Activated CD4-positive, alpha-beta memory T cell treated with anti-CD3 and anti-CD28 coated beads for 36 hours (primary cell): ENCODE measurements around the gene BTBD2. TPM values are rescaled to one million over a fixed set of nuclear protein-coding genes. Genes with fewer than 3 reads are reported as not detected.
"Not testable (repeated sequence)": the region's sequence is repeated elsewhere in the genome, so short reads cannot be mapped to it uniquely, and the experiment has no call there.

ENCODE experiments used
- CTCF ChIA-PET: fragments of 350-600 bp; sonication (Branson Sonifier 250); formaldehyde crosslinking; loops from one replicate; lab custom pipeline; 2021; ENCODE audit warnings: antibody characterized with exemption, inconsistent platforms; lab: Charles Lee
- POLR2A ChIA-PET: fragments of 350-600 bp; sonication (Branson Sonifier 250); formaldehyde crosslinking; loops from one replicate; lab custom pipeline; 2021; ENCODE audit warnings: antibody characterized with exemption; lab: Charles Lee
- DNase-seq: peaks from one replicate; pipeline ENCODE4 v3.0.0-alpha.2; 2020
- H3K27ac Mint-ChIP-seq: one replicate; pipeline ENCODE4 v1.8.0; 2021; ENCODE audit warnings: mixed read lengths
- H3K27me3 Mint-ChIP-seq: one replicate; pipeline ENCODE4 v1.8.0; 2021; ENCODE audit warnings: mixed read lengths
- H3K36me3 Mint-ChIP-seq: one replicate; pipeline ENCODE4 v1.8.0; 2021; ENCODE audit warnings: mixed read lengths
- H3K4me1 Mint-ChIP-seq: one replicate; pipeline ENCODE4 v1.8.0; 2021; ENCODE audit warnings: low read depth, mixed read lengths
- H3K4me3 Mint-ChIP-seq: one replicate; pipeline ENCODE4 v1.8.0; 2021; ENCODE audit warnings: mild to moderate bottlenecking, mixed read lengths
- H3K9me3 Mint-ChIP-seq: one replicate; pipeline ENCODE4 v1.8.0; 2021; ENCODE audit warnings: mixed read lengths
- intact Hi-C: fragments of 100-400 bp; cut with micrococcal nuclease; formaldehyde crosslinking; loops from one replicate; pipeline ENCODE4 v1.15.1; 2023
- total RNA-seq, 2 experiments: library from RNA; stranded (reverse); gene quantifications; one replicate each; pipeline ENCODE4 v1.2.3, GENCODE V29; 2021

The BTBD2 gene
- total RNA-seq, 2 experiments from 2014 or later: 37.3 to 42.9 TPM

DNA sequence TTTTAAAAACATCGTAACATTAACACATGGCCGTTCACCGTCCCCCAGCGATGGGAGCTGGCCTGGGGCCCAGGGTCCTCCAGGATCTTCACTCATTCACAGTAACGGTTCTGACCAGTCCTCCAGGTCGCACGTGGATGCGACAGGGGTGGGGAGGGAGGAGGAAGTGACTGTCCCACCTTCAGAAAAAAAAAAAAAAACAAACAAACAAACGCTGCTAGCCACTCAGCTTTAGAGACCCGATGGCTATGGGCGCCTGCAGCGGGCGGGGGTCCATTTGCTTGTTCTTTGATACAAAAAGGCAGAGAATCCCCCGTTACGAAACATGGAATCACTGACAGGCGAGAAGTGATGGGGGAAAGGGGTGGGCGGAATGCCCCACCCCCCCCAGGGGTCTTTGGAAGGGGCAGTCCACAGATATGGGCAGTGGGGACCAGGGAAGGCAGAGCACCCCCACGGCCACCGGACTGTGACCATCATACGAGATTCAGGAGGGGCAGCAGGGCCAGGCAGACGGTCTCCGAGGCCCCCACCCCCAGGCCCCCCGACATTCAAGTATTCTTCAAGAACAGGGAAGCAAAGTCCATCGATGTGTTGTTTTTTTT lies 22.2 kb upstream of the BTBD2 start:
- ChIA-PET POLR2A (interaction anchor here (0.7 kb wide), 1 partner anchor 378 kb away, joined by 4 read pairs; no protein-coding TSS in a partner anchor), CTCF (interaction anchor here (0.8 kb wide), 1 partner anchor 140 kb away, joined by 3 read pairs; no protein-coding TSS in a partner anchor)
- H3K36me3 Mint-ChIP-seq: peaks cover 21% of the 10 kb centered on the region

DNA sequence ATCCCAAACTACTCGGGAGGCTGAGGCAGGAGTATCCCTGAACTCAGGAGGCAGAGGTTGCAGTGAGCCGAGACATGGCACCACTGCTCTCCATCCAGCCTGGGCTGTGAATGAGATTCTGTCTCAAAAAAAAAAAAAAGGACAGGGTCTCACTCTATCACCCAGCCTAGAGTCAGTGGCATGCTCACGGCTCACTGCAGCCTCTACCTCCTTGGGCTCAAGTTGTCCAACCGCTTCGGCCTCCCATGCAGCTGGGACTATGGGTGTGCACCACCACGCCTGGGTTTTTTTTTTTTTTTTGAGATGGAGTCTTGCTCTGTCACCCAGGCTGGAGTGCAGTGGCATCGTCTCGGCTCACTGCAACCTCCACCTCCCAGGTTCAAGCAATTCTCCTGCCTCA lies 20.9 kb upstream of the BTBD2 start:
- intact Hi-C loops: loop anchor here (10.0 kb wide), 1 partner anchor 238 kb away; no protein-coding TSS in a partner anchor
- DNase-seq: no peak
- H3K4me3 Mint-ChIP-seq: no peak overlapping the region
- peaks cover 3% of the 10 kb centered on the region for H3K9me3 Mint-ChIP-seq
- H3K4me1 Mint-ChIP-seq: peaks cover 30% of the 10 kb centered on the region
- ChIA-PET POLR2A (no interaction called here), CTCF (no interaction called here)
- no peak overlapping the region for H3K27ac Mint-ChIP-seq
- peaks cover 15% of the 10 kb centered on the region for H3K36me3 Mint-ChIP-seq
- H3K27me3 Mint-ChIP-seq: no peaks in the 10 kb centered on the region

More for the DNA sequence above, 22.2 kb upstream of the BTBD2 start:
- peaks cover 3% of the 10 kb centered on the region for H3K9me3 Mint-ChIP-seq
- intact Hi-C loops: loop anchor here (10.0 kb wide), 1 partner anchor 237 kb away; no protein-coding TSS in a partner anchor
- no peaks in the 10 kb centered on the region for H3K27me3 Mint-ChIP-seq
- H3K4me1 Mint-ChIP-seq: peaks cover 22% of the 10 kb centered on the region
- H3K4me3 Mint-ChIP-seq: no peak overlapping the region
- DNase-seq: peak; percentile 7
- no peak overlapping the region for H3K27ac Mint-ChIP-seq

- Mint-ChIP-seq H3K36me3 (peaks cover 10% of the 10 kb centered on the region), H3K27me3 (no peaks in the 10 kb centered on the region), H3K9me3 (peaks cover 3% of the 10 kb centered on the region), H3K27ac (no peak overlapping the region), H3K4me1 (peaks cover 24% of the 10 kb centered on the region), H3K4me3 (no peak overlapping the region)
- peak; percentile 11 for DNase-seq
- intact Hi-C loops: loop anchor here (10.0 kb wide), 1 partner anchor 239 kb away; no protein-coding TSS in a partner anchor
- POLR2A ChIA-PET: no interaction called here
- CTCF ChIA-PET: interaction anchor here (1.6 kb wide), 1 partner anchor 16 kb away, joined by 6 read pairs; no protein-coding TSS in a partner anchor
Measured at GRCh38 chr19:2035590-2035991, 20.1 kb upstream of the BTBD2 start.

- Mint-ChIP-seq H3K27ac (no peak overlapping the region), H3K36me3 (peaks cover 10% of the 10 kb centered on the region), H3K4me3 (peak overlapping the region; percentile 4), H3K27me3 (no peaks in the 10 kb centered on the region), H3K9me3 (peaks cover 3% of the 10 kb centered on the region), H3K4me1 (peaks cover 24% of the 10 kb centered on the region)
- CTCF ChIA-PET: interaction anchor here (1.6 kb wide), 1 partner anchor 15 kb away, joined by 6 read pairs; no protein-coding TSS in a partner anchor
- intact Hi-C loops: loop anchor here (10.0 kb wide), 1 partner anchor 240 kb away; no protein-coding TSS in a partner anchor
- DNase-seq: peak; percentile 77
- POLR2A ChIA-PET: no interaction called here
Measured at GRCh38 chr19:2034729-2035589, 19.4 kb upstream of the BTBD2 start.

GRCh38 chr19:2034253-2034652 lies 18.7 kb upstream of the BTBD2 start:
- intact Hi-C loops: loop anchor here (10.0 kb wide), 1 partner anchor 241 kb away; no protein-coding TSS in a partner anchor
- H3K9me3 Mint-ChIP-seq, H3K4me3 Mint-ChIP-seq, H3K36me3 Mint-ChIP-seq, DNase-seq, H3K27ac Mint-ChIP-seq, CTCF ChIA-PET, H3K27me3 Mint-ChIP-seq, POLR2A ChIA-PET: not testable (repeated sequence)
- H3K4me1 Mint-ChIP-seq: peaks cover 24% of the 10 kb centered on the region

DNA sequence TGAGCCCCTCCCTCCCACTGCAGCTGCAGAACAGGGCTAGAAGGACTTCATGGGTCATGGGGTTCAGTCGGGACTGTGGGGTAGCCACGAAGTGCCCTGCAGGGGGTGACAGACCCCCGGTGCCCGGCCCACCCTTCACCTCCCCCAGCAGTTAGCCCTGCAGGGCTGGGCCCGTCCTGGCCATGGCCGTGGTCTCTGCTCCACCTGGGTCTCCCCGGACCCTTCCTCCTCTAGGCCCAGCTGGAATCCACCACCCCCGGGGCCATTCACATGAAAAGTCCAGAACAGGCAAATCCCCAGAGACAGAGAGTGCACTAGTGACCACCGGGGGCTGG lies 18.3 kb upstream of the BTBD2 start:
- CTCF ChIA-PET: no interaction called here
- Mint-ChIP-seq H3K27me3 (no peaks in the 10 kb centered on the region), H3K9me3 (peaks cover 3% of the 10 kb centered on the region), H3K27ac (no peak overlapping the region), H3K36me3 (peaks cover 3% of the 10 kb centered on the region), H3K4me3 (no peak overlapping the region), H3K4me1 (peaks cover 24% of the 10 kb centered on the region)
- no peak for DNase-seq
- POLR2A ChIA-PET: no interaction called here
- intact Hi-C loops: loop anchor here (10.0 kb wide), 1 partner anchor 241 kb away; no protein-coding TSS in a partner anchor

GRCh38 chr19:2033115-2033824 lies 17.8 kb upstream of the BTBD2 start:
- H3K36me3 Mint-ChIP-seq: peaks cover 3% of the 10 kb centered on the region
- H3K4me3 Mint-ChIP-seq: peak overlapping the region; percentile 29
- peaks cover 3% of the 10 kb centered on the region for H3K9me3 Mint-ChIP-seq
- H3K27ac Mint-ChIP-seq: peak overlapping the region; percentile 28
- POLR2A ChIA-PET: interaction anchor here (0.6 to 2.2 kb wide), 3 partner anchors 9 to 24 kb away, joined by 3 to 16 read pairs (median 10); no protein-coding TSS in a partner anchor
- no peaks in the 10 kb centered on the region for H3K27me3 Mint-ChIP-seq
- no peak for DNase-seq
- intact Hi-C loops: loop anchor here (10.0 kb wide), 1 partner anchor 242 kb away; no protein-coding TSS in a partner anchor
- CTCF ChIA-PET: interaction anchor here (1.5 to 2.0 kb wide), 3 partner anchors 9 to 16 kb away, joined by 6 to 7 read pairs (median 7); no protein-coding TSS in a partner anchor
- peaks cover 24% of the 10 kb centered on the region for H3K4me1 Mint-ChIP-seq

DNA sequence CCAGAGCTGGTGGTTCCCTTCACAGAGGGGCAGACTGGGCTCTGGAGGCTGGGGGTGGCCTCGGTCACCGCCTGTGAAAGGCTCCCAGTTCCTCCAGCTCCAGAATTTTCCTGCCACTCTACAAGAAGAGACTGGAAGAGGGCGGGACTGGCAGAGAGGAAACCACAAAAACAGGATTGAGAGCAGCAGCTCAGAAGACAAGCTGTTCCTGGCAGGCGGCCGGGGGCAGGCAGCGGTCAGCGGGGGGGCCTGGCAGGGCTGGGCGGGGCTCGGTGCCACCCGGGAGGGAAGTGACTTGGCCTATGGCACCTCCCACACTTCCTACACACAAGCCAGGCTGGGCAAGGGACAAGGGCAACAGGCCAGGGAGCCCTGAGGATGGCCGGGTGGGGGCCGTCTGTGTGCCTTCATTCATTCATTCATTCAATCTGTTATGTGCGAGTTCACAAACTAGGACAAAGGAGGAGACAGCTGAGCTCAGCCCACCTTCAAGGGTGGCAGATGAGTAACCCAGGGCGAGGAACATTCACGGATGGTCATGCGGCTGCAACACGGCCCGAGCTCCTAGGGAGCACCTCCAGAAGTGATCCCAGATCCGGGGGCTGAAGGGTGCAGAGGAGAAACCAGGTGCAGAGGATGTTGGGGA lies 16.9 kb upstream of the BTBD2 start:
- ChIA-PET POLR2A (interaction anchor here (0.6 to 2.2 kb wide), 4 partner anchors 10 to 30 kb away, joined by 3 to 16 read pairs (median 6); no protein-coding TSS in a partner anchor), CTCF (interaction anchor here (0.7 to 2.0 kb wide), 5 partner anchors 10 to 102 kb away, joined by 3 to 7 read pairs (median 6); no protein-coding TSS in a partner anchor)
- Mint-ChIP-seq H3K27ac (peak overlapping the region; percentile 61), H3K27me3 (no peaks in the 10 kb centered on the region), H3K36me3 (no peaks in the 10 kb centered on the region), H3K9me3 (peaks cover 3% of the 10 kb centered on the region), H3K4me1 (peaks cover 24% of the 10 kb centered on the region), H3K4me3 (peak overlapping the region; percentile 67)
- DNase-seq: peak; percentile 78
- intact Hi-C loops: loop anchor here (10.0 kb wide), 1 partner anchor 242 kb away; no protein-coding TSS in a partner anchor

GRCh38 chr19:2027361-2027760 lies 11.8 kb upstream of the BTBD2 start:
- no peak overlapping the region for H3K27ac Mint-ChIP-seq
- no peak for DNase-seq
- CTCF ChIA-PET: interaction anchor here (1.4 kb wide), 1 partner anchor 8 kb away, joined by 5 read pairs; no protein-coding TSS in a partner anchor
- H3K27me3 Mint-ChIP-seq: no peaks in the 10 kb centered on the region
- H3K4me3 Mint-ChIP-seq: no peak overlapping the region
- H3K9me3 Mint-ChIP-seq: peaks cover 7% of the 10 kb centered on the region
- intact Hi-C loops: no loop called here
- POLR2A ChIA-PET: interaction anchor here (1.0 kb wide), 1 partner anchor 33 kb away, joined by 3 read pairs; no protein-coding TSS in a partner anchor
- H3K4me1 Mint-ChIP-seq: peaks cover 7% of the 10 kb centered on the region
- no peaks in the 10 kb centered on the region for H3K36me3 Mint-ChIP-seq

- ChIA-PET CTCF (no interaction called here), POLR2A (interaction anchor here (1.4 kb wide), 1 partner anchor 43 kb away, joined by 3 read pairs; no protein-coding TSS in a partner anchor)
- no peak overlapping the region for H3K4me3 Mint-ChIP-seq
- intact Hi-C loops: no loop called here
- peaks cover 7% of the 10 kb centered on the region for H3K9me3 Mint-ChIP-seq
- no peak overlapping the region for H3K27ac Mint-ChIP-seq
- H3K27me3 Mint-ChIP-seq: no peaks in the 10 kb centered on the region
- DNase-seq: no peak
- peaks cover 1% of the 10 kb centered on the region for H3K4me1 Mint-ChIP-seq
- H3K36me3 Mint-ChIP-seq: no peaks in the 10 kb centered on the region
Measured at GRCh38 chr19:2026770-2027169, 11.3 kb upstream of the BTBD2 start.

- intact Hi-C loops: no loop called here
- DNase-seq: no peak
- Mint-ChIP-seq H3K27ac (no peak overlapping the region), H3K9me3 (peaks cover 7% of the 10 kb centered on the region), H3K4me3 (no peak overlapping the region), H3K36me3 (no peaks in the 10 kb centered on the region), H3K27me3 (no peaks in the 10 kb centered on the region), H3K4me1 (peaks cover 6% of the 10 kb centered on the region)
- CTCF ChIA-PET: no interaction called here
- POLR2A ChIA-PET: no interaction called here
Measured at GRCh38 chr19:2022289-2022688, 6.8 kb upstream of the BTBD2 start.
